SIG-M5 treated with dmso at 0.1 percent for 504 hours (cell line): ENCODE measurements around the gene FAM47A.

Source experiments
- DNase-seq: peaks from one replicate; lab custom pipeline; 2025; ENCODE audit not compliant: unreplicated experiment; lab: John Stamatoyannopoulos, UW

Gene FAM47A

GRCh38 chrX:34132028-34132427 is at the start of gene FAM47A:
FAM47A (minus strand) TSS chrX:34132314; CDS start chrX:34132278, 36 bp downstream.
- DNase-seq = no peak

GRCh38 chrX:34147345-34147744 is 15.2 kb upstream of the FAM47A start:
- no peak for DNase-seq

- no peak for DNase-seq
These were observed 14.8 kb upstream of the FAM47A start for GRCh38 chrX:34146906-34147305.

- no peak for DNase-seq
These were observed 12.1 kb upstream of the FAM47A start for GRCh38 chrX:34144246-34144645.

GRCh38 chrX:34140816-34141215 is 8.7 kb upstream of the FAM47A start:
- DNase-seq = no peak

GRCh38 chrX:34130980-34131744 is 952 bp downstream of the FAM47A start:
- no peak for DNase-seq

GRCh38 chrX:34130501-34130900 is 1.6 kb downstream of the FAM47A start:
- no peak for DNase-seq

GRCh38 chrX:34126011-34126410 is 6.1 kb downstream of the FAM47A start:
- DNase-seq = no peak

- DNase-seq = no peak
These were observed 13.0 kb downstream of the FAM47A start for GRCh38 chrX:34119122-34119521.

GRCh38 chrX:34112459-34112858 is 19.7 kb downstream of the FAM47A start:
- DNase-seq = no peak
